ENCODE measurements around the gene EEIG2.
"Not testable (repeated sequence)": the region's sequence is repeated elsewhere in the genome, so short reads cannot be mapped to it uniquely, and the experiment has no call there.

EEIG2 gene

GRCh38 chr1:108559215-108560186 is at the start of gene EEIG2:
Gene EEIG2, plus strand, starts transcription at chr1:108560100. Its CDS starts 329 bp downstream, at chr1:108560429.
- peak; percentile 88 for DNase-seq (ENCODE audit: low spot score)

- DNase-seq (ENCODE audit: low spot score): no peak
Observed at GRCh38 chr1:108511764-108512163, 48.1 kb upstream of the EEIG2 start.

- DNase-seq (ENCODE audit: low spot score): peak; percentile 53
Observed at GRCh38 chr1:108512239-108513043, 47.5 kb upstream of the EEIG2 start.

- no peak for DNase-seq (ENCODE audit: low spot score)
Observed at GRCh38 chr1:108513044-108513415, 46.9 kb upstream of the EEIG2 start.

- not testable (repeated sequence) for DNase-seq (ENCODE audit: low spot score)
Observed at GRCh38 chr1:108513914-108514313, 46.0 kb upstream of the EEIG2 start.

GRCh38 chr1:108517301-108517897 is 42.5 kb upstream of the EEIG2 start:
- DNase-seq (ENCODE audit: low spot score): not testable (repeated sequence)

GRCh38 chr1:108521990-108522393 is 37.9 kb upstream of the EEIG2 start:
- no peak for DNase-seq (ENCODE audit: low spot score)

- no peak for DNase-seq (ENCODE audit: low spot score)
Observed at GRCh38 chr1:108523829-108524228, 36.1 kb upstream of the EEIG2 start.

- no peak for DNase-seq (ENCODE audit: low spot score)
Observed at GRCh38 chr1:108524676-108525075, 35.2 kb upstream of the EEIG2 start.

- DNase-seq (ENCODE audit: low spot score): no peak
Observed at GRCh38 chr1:108527135-108527534, 32.8 kb upstream of the EEIG2 start.

GRCh38 chr1:108527837-108528236 is 32.1 kb upstream of the EEIG2 start:
- DNase-seq (ENCODE audit: low spot score): no peak

- DNase-seq (ENCODE audit: low spot score): no peak
Observed at GRCh38 chr1:108531444-108531843, 28.5 kb upstream of the EEIG2 start.

GRCh38 chr1:108532730-108533129 is 27.2 kb upstream of the EEIG2 start:
- DNase-seq (ENCODE audit: low spot score): no peak

- DNase-seq (ENCODE audit: low spot score): no peak
Observed at GRCh38 chr1:108533351-108534083, 26.4 kb upstream of the EEIG2 start.

GRCh38 chr1:108534759-108535158 is 25.1 kb upstream of the EEIG2 start:
- no peak for DNase-seq (ENCODE audit: low spot score)

GRCh38 chr1:108535315-108535897 is 24.5 kb upstream of the EEIG2 start:
- DNase-seq (ENCODE audit: low spot score): not testable (repeated sequence)

- DNase-seq (ENCODE audit: low spot score): not testable (repeated sequence)
Observed at GRCh38 chr1:108536021-108536420, 23.9 kb upstream of the EEIG2 start.

GRCh38 chr1:108536791-108537190 is 23.1 kb upstream of the EEIG2 start:
- DNase-seq (ENCODE audit: low spot score): not testable (repeated sequence)

- DNase-seq (ENCODE audit: low spot score): no peak
Observed at GRCh38 chr1:108537976-108538375, 21.9 kb upstream of the EEIG2 start.

GRCh38 chr1:108540977-108541376 is 18.9 kb upstream of the EEIG2 start:
- no peak for DNase-seq (ENCODE audit: low spot score)

- no peak for DNase-seq (ENCODE audit: low spot score)
Observed at GRCh38 chr1:108541861-108542260, 18.0 kb upstream of the EEIG2 start.
